HG03097 (cell line): ENCODE data around the gene ICAM1.
A peak's percentile ranks its signal among the peaks of the same experiment; 100 is the strongest.
"Not testable (repeated sequence)": the region's sequence is repeated elsewhere in the genome, so short reads cannot be mapped to it uniquely, and the experiment has no call there.

ENCODE experiments used
- ATAC-seq: cut with Tn5 transposase; IDR thresholded peaks from one replicate; pipeline ENCODE4 v1.9.1; 2021; ENCODE audit not compliant: unreplicated experiment, low FRiP score

The ICAM1 gene

DNA sequence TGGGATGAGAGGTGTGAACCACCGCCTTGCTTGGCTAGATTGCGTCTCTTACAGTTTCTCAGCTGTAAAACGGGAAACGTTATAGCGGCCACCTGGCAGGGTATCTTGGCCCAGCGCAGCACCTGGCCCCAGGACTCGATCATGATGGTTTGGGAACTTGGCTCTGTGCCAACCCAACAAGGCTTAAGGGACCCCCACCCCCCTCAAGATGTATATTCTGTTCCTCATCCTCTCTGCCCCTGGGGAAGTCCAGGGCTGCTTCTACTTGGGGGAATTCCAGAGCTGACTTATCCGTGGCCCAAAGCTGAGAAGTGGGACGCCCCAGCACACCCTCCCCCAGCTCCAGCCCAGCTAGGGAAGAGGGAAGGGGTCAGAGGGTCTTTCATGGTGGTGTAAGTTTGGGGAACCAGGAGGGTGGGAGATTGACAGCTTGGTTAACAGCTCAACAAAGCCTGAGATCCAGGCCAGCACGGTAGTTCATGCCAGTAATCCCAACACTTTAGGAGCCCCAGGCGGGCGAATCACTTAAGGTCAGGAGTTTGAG is 695 bp downstream of the ICAM1 start:
- ATAC-seq, result peak; percentile 20

DNA sequence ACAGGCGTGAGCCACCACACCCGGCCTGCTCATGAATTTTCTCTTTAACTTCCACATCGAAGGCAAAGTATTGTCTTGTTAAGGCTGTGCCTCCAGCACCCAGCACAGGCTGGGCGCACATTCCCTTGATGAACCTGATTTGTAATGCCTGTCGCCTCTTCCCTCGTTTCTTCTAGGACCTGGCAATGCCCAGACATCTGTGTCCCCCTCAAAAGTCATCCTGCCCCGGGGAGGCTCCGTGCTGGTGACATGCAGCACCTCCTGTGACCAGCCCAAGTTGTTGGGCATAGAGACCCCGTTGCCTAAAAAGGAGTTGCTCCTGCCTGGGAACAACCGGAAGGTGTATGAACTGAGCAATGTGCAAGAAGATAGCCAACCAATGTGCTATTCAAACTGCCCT is 3.7 kb downstream of the ICAM1 start:
- no peak for ATAC-seq

DNA sequence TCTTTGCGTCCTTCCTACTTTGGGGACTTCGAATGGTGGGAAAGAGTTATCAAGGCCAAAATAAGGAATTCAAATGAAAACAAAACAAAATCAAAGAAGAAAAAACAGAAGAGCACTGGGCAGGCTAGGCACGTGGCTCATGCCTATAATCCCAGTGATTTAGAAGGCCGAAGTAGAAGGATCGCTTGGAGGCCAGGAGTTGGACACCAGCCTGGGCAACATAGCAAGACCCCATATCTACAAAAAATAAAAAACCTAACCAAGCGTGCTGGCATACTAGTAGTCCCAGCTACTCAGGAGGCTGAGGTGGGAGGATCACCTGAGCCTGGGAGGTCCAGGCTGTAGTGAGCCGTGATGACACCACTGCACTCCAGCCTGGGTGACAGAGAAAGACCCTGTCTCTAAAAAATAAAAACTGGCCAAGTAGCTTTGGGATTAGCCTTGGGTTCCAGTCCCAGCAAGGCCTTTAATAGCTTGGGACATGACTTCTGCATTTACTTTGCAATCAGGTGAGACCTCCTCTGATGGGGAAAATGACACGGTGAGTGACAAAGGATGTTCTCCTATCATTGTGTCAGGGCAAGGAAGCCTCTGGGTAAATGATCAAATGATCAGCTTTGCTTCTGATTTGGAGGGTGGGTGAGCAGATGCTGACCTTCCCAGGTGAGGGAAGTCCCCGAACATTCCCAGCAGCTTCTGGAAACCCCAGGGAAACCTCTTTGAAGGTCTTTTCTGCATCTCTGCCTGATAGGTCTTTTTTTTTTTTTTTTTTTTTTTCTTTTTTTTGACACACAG is 7.1 kb downstream of the ICAM1 start:
- ATAC-seq, result no peak

DNA sequence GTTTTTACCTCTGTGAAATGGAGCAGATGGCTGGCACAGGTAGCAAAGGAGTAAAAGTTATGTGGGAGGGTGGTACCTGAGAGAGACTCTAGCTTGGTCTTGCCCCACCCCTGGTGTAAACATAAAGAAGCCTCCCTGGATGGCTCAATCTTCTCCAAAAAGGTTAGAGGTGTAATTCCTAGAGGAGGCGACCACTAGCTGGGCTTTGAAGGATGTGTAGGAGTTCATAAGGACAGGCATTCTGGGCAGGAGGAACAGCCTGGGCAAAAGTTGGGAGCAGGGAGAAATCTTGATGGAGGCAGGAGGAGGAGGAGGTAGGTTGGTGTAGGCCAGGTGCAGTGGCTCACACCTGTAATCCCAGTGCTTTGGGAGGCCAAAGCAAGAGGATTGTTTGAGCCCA is 8.0 kb downstream of the ICAM1 start:
- no peak for ATAC-seq

DNA sequence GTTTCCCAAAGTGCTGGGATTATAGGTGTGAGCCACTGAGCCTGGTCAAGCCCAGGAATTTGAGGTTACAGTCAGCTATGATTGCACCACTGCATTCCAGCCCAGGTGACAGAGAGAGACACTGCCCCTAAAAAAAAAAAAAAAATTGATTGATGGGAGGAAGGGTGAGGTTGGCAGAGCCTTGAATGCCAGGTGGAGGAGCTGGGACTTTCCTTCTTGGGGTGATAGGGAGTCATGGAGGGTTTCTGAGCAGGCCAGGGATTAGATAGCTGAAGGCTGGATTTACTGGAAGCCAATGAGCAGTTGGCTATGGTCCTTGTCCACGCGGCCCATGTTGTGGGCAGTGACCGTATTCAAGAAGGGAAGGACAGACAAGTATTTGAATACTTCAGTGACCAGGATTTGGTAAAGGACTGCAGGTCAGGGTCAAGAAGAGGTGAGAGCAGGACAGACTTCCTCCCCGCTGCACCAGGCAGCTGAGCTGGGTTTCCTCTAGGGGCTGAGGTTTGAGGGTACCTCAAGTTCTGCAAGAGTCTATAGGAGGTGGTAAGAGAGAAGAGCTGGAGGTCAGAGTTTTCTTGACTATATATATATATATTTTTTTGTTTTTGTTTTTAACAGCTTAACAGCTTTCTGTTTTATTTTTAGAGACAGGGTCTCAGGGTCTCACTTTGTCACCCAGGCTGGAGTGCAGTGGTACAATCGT is 9.0 kb downstream of the ICAM1 start:
- no peak for ATAC-seq

DNA sequence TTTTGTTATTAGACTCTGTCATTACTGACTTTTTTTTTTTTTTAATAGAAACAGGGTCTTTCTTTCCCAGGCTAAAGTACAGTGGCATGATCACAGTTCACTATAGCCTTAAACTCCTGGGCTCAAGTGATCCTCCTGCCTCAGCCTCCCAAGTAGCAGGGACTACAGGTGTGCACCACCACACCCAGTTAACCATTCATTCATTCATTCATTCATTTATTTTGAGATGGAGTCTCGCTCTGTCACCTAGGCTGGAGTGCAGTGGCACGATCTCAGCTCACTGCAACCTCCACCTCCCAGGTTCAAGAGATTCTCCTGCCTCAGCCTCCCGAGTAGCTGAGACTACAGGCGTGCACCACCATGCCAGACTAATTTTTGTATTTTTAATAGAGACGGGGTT is 11.1 kb downstream of the ICAM1 start:
- not testable (repeated sequence) for ATAC-seq

DNA sequence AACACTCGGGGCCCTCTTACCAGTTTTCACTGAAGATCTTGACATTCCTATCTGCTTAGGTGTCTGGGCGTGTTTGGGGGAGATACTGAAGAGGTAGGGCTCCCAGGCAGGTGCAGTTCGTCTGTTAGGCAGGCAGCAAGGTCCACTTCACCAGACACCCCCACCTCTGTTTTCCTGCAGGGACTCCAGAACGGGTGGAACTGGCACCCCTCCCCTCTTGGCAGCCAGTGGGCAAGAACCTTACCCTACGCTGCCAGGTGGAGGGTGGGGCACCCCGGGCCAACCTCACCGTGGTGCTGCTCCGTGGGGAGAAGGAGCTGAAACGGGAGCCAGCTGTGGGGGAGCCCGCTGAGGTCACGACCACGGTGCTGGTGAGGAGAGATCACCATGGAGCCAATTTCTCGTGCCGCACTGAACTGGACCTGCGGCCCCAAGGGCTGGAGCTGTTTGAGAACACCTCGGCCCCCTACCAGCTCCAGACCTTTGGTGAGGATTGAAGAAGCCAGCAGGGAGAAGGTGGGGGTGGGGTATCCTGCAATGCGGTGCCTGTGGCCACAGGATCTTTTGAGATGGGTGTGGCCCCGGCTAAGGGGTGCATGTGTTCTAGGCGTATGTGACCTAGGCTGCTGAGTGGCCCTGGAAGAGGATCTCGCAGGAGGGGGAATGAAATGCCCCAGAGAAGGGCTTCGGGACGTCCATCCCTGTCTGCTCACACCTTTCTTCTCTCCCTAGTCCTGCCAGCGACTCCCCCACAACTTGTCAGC is 12.6 kb downstream of the ICAM1 start:
- ATAC-seq, result no peak

DNA sequence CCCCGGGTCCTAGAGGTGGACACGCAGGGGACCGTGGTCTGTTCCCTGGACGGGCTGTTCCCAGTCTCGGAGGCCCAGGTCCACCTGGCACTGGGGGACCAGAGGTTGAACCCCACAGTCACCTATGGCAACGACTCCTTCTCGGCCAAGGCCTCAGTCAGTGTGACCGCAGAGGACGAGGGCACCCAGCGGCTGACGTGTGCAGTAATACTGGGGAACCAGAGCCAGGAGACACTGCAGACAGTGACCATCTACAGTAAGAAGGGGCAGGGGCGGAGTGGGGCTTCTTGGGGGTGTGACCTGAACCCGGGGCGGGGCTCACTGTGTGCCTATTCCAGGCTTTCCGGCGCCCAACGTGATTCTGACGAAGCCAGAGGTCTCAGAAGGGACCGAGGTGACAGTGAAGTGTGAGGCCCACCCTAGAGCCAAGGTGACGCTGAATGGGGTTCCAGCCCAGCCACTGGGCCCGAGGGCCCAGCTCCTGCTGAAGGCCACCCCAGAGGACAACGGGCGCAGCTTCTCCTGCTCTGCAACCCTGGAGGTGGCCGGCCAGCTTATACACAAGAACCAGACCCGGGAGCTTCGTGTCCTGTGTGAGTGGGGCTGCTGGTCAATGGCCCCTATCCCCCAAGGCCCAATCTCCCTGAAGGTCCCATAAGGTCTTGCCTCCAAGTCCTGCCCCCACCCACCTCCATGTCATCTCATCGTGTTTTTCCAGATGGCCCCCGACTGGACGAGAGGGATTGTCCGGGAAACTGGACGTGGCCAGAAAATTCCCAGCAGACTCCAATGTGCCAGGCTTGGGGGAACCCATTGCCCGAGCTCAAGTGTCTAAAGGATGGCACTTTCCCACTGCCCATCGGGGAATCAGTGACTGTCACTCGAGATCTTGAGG is 13.4 kb downstream of the ICAM1 start:
- no peak for ATAC-seq

DNA sequence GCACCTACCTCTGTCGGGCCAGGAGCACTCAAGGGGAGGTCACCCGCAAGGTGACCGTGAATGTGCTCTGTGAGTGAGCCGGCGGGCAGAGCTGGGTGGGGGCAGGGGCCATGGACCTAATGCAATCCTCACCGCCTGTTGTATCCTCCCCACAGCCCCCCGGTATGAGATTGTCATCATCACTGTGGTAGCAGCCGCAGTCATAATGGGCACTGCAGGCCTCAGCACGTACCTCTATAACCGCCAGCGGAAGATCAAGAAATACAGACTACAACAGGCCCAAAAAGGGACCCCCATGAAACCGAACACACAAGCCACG is 14.0 kb downstream of the ICAM1 start:
- no peak for ATAC-seq

DNA sequence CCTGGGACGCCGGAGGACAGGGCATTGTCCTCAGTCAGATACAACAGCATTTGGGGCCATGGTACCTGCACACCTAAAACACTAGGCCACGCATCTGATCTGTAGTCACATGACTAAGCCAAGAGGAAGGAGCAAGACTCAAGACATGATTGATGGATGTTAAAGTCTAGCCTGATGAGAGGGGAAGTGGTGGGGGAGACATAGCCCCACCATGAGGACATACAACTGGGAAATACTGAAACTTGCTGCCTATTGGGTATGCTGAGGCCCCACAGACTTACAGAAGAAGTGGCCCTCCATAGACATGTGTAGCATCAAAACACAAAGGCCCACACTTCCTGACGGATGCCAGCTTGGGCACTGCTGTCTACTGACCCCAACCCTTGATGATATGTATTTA is 14.5 kb downstream of the ICAM1 start:
- no peak for ATAC-seq

DNA sequence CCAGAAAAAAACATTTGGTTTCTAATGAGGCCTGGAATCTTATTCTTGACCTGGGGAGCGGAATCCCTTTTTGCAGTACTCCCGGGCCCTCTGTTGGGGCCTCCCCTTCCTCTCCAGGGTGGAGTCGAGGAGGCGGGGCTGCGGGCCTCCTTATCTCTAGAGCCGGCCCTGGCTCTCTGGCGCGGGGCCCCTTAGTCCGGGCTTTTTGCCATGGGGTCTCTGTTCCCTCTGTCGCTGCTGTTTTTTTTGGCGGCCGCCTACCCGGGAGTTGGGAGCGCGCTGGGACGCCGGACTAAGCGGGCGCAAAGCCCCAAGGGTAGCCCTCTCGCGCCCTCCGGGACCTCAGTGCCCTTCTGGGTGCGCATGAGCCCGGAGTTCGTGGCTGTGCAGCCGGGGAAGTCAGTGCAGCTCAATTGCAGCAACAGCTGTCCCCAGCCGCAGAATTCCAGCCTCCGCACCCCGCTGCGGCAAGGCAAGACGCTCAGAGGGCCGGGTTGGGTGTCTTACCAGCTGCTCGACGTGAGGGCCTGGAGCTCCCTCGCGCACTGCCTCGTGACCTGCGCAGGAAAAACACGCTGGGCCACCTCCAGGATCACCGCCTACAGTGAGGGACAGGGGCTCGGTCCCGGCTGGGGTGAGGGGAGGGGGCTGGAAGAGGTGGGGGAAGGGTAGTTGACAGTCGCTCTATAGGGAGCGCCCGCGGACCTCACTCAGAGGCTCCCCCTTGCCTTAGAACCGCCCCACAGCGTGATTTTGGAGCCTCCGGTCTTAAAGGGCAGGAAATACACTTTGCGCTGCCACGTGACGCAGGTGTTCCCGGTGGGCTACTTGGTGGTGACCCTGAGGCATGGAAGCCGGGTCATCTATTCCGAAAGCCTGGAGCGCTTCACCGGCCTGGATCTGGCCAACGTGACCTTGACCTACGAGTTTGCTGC is 16.1 kb downstream of the ICAM1 start, which contains the start of gene ICAM4:
Gene ICAM4, plus strand, starts transcription at position 153 of the 935 bp plus-strand sequence. Its CDS starts 58 bp downstream, at position 211.
- no peak for ATAC-seq

DNA sequence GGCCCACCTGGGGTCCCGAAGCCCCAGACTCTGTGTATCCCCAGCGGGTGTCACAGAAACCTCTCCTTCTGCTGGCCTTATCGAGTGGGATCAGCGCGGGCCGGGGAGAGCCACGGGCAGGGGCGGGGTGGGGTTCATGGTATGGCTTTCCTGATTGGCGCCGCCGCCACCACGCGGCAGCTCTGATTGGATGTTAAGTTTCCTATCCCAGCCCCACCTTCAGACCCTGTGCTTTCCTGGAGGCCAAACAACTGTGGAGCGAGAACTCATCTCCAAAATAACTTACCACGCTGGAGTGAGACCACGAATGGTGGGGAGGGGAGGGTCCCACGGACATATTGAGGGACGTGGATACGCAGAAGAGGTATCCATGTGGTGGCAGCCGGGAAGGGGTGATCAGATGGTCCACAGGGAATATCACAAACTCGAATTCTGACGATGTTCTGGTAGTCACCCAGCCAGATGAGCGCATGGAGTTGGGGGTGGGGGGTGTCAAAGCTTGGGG is 17.8 kb downstream of the ICAM1 start:
- ATAC-seq, result no peak

DNA sequence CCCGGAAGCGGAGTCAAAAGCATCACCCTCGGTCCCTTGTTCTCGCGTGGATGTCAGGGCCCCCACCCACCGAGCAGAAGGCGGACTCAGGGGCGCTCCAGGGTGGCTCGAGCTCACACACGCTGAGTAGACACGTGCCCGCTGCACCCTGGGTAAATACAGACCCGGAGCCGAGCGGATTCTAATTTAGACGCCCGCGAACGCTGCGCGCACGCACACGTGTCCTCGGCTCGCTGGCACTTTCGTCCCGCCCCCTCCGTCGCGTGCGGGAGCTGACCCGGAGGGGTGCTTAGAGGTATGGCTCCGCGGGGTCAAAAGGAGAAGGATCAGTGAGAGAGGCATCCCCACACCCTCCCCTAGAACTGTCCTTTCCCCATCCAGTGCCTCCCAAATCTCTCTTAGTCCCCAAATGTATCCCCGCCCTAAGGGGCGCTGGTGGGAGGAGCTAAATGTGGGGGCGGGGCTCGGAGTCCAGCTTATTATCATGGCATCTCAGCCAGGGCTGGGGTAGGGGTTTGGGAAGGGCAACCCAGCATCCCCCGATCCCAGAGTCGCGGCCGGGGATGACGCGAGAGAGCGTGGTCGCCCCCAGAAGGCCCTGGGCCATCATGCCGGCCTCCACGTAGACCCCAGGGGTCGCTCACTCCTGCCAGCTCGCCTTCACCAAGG is 18.4 kb downstream of the ICAM1 start:
- no peak for ATAC-seq

DNA sequence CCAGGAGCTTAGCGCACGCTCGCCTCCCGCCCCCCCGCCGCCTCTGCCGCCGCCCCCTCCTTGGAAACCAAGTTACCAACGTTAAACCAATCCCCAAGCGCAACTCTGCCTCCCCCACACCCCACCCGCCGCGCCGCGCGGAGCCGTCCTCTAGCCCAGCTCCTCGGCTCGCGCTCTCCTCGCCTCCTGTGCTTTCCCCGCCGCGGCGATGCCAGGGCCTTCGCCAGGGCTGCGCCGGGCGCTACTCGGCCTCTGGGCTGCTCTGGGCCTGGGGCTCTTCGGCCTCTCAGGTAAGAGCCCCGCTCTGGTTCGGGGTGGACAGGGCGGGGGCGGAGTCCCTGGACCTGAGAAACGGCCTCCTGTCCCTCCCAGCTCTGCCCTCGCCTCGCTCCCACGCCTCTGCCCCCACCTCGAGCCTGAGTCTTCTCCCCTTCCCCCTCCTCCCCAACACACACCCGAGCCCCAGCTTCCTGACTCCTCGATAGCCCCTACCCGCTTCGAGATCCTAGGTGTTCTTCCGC is 19.0 kb downstream of the ICAM1 start, which contains the start of gene ICAM5:
Gene ICAM5, plus strand, starts transcription at position 117 of the 521 bp plus-strand sequence. Its CDS starts 92 bp downstream, at position 209.
- ATAC-seq, result no peak

DNA sequence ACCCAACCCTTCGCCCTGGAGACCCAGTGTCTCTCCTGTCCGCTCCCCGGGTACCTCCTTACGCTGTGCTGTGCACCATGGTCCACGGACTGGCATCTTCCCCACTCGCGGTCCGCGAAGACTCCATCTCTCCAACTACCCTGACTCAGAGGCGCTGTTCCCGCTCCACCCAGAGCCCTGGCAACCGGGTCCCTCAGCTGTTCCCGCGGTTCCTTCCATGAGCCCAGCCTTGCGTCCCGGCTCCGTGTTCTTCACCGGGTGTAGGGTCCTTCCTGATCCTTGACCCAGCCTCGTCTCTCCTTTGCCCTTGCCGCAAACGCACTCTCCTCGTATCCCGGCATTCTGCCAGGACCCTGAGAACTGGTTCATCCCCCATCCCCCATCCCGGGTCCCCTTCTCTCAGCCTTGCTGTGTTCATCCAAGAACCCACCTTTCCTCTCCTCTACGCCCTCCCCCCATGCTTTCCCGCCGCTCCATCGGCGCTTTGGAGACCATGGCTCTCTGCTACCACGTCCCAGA is 19.5 kb downstream of the ICAM1 start:
- no peak for ATAC-seq

DNA sequence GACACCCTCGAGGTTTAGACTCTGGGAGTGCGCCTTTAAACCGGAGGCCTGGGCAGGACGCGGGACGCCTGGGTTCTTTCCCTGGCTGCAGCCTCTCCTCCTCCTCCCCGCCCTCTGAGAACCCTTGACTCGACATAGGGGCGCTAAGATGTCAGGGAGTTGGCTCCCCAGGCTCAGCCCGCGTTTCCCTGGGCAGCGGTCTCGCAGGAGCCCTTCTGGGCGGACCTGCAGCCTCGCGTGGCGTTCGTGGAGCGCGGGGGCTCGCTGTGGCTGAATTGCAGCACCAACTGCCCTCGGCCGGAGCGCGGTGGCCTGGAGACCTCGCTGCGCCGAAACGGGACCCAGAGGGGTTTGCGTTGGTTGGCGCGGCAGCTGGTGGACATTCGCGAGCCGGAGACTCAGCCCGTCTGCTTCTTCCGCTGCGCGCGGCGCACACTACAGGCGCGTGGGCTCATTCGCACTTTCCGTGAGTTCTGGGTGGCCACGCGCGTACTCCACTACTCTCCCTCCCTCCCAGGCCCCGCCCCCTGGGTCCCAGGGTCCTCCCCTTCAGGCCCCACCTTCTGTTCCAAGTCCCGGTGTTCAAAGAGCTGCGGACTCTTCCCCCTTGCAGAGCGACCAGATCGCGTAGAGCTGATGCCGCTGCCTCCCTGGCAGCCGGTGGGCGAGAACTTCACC is 20.1 kb downstream of the ICAM1 start:
- ATAC-seq, result no peak

DNA sequence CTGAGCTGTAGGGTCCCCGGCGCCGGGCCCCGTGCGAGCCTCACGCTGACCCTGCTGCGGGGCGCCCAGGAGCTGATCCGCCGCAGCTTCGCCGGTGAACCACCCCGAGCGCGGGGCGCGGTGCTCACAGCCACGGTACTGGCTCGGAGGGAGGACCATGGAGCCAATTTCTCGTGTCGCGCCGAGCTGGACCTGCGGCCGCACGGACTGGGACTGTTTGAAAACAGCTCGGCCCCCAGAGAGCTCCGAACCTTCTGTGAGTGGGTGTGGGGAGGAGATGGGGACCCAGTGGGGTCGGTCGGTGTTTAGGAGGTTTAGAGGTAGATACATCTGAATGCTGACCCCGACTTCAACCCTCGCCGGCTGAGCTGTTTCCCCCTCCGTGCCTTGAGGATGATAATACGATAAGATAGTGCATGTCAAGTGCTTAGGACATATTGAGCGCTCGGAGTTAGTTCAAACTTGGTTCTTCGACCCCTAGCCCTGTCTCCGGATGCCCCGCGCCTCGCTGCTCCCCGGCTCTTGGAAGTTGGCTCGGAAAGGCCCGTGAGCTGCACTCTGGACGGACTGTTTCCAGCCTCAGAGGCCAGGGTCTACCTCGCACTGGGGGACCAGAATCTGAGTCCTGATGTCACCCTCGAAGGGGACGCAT is 20.8 kb downstream of the ICAM1 start:
- ATAC-seq, result no peak
